Naive thymus-derived CD8-positive, alpha-beta T cell (primary cell): ENCODE measurements around the gene RPTOR. TPM values are rescaled to one million over a fixed set of nuclear protein-coding genes. Genes with fewer than 3 reads are reported as not detected.

Experiments used
- ATAC-seq, 2 donors: fragments of 150-1000 bp; cut with Tn5 transposase in 1 of 2; sonication (Bioruptor Pico), chemical (Tn5 transposase) in 1 of 2; 1 replicate in 1 of 2; 2 replicates in 1 of 2; pipeline ENCODE4 v1.10.0; 2021; ENCODE audit warnings: mild to moderate bottlenecking in 2 of 2, moderate library complexity in 2 of 2
- POLR2A ChIA-PET: fragments of 350-600 bp; sonication (Branson Sonifier 250); formaldehyde crosslinking; loops from one replicate; lab custom pipeline; 2021; ENCODE audit warnings: antibody characterized with exemption; lab: Charles Lee
- DNase-seq, 10 donors: peaks; one replicate each; pipeline versions ENCODE4 v3.0.0 to v3.0.0-alpha.2; 2020 to 2022
- H3K27ac Mint-ChIP-seq, 10 donors: one replicate each; pipeline ENCODE4 v1.8.0; 2020 to 2022; ENCODE audit warnings: mild to moderate bottlenecking in 10 of 10, mixed read lengths in 10 of 10, moderate library complexity in 4 of 10, inconsistent platforms in 1 of 10
- H3K27me3 Mint-ChIP-seq, 5 donors: one replicate each; pipeline ENCODE4 v1.8.0; 2021 to 2022; ENCODE audit warnings: mixed read lengths in 5 of 5
- H3K36me3 Mint-ChIP-seq, 3 donors: one replicate each; pipeline ENCODE4 v1.8.0; 2020 to 2022; ENCODE audit warnings: mixed read lengths in 3 of 3, mild to moderate bottlenecking in 2 of 3, inconsistent platforms in 1 of 3
- H3K4me1 Mint-ChIP-seq, 4 donors: one replicate each; pipeline ENCODE4 v1.8.0; 2021 to 2022; ENCODE audit warnings: mixed read lengths in 4 of 4
- H3K4me3 Mint-ChIP-seq, 10 donors: one replicate each; pipeline ENCODE4 v1.8.0; 2020 to 2022; ENCODE audit warnings: mild to moderate bottlenecking in 10 of 10, mixed read lengths in 10 of 10, moderate library complexity in 6 of 10, inconsistent platforms in 1 of 10
- H3K9me3 Mint-ChIP-seq, 9 donors: one replicate each; pipeline ENCODE4 v1.8.0; 2020 to 2022; ENCODE audit warnings: mixed read lengths in 9 of 9, mild to moderate bottlenecking in 3 of 9, inconsistent platforms in 1 of 9, moderate library complexity in 1 of 9
- polyA plus RNA-seq, 3 donors: library from polyadenylated mRNA; unstranded; fragments of 300-500 nt; fragmentation: Illumina TruSeq; gene quantifications; one replicate each; pipeline ENCODE4 v1.2.3, GENCODE V29; 2021
- total RNA-seq, 8 experiments: library from RNA in 2 of 8; stranded (reverse) in 2 of 8; gene quantifications; one replicate each; pipeline ENCODE4 v1.2.3 and lab custom pipeline; 2021 to 2026

The RPTOR gene
- total and polyA plus RNA-seq, 5 experiments from 2014 or later: 5.3 to 53.9 (median 10.2) TPM

DNA sequence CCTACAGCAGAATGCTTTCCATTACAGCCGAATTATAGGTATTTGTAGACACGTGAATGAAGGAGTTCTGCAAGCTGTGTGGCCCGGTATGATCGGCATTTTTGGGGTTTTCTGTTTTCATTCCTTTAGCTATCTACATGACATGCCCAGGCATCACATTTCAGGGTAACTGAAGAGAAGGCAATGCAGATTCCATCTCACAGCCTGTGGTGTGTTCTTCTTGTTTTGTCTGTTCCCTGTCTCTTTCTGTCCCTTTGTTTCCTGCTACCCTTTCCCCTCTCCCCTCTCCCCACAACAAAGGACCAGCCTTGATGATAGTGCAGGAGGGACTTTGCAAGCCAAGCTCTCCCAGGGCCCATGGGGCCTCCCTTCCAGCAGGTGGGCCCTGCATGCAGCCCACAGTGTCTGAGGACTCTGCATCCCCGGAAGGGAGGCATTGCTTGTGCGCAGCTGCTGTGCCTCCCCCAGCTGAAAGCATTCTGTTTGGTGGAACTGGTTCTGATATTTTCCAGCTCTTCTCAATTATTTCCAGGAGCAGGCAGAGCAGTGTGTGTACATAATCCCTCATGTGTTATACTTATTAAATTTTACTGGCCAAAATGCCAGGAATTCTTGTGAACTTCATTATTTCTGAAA lies 207.4 kb downstream of the RPTOR start:
- H3K4me1 Mint-ChIP-seq: peaks cover 33 to 64% (median 49%) of the 10 kb centered on the region in 4 donors
- peak; percentile 73 to 77 for ATAC-seq
- POLR2A ChIA-PET: interaction anchor here (1.0 to 2.2 kb wide), 5 partner anchors 9 to 297 kb away, joined by 3 to 13 read pairs (median 4); no protein-coding TSS in a partner anchor

DNA sequence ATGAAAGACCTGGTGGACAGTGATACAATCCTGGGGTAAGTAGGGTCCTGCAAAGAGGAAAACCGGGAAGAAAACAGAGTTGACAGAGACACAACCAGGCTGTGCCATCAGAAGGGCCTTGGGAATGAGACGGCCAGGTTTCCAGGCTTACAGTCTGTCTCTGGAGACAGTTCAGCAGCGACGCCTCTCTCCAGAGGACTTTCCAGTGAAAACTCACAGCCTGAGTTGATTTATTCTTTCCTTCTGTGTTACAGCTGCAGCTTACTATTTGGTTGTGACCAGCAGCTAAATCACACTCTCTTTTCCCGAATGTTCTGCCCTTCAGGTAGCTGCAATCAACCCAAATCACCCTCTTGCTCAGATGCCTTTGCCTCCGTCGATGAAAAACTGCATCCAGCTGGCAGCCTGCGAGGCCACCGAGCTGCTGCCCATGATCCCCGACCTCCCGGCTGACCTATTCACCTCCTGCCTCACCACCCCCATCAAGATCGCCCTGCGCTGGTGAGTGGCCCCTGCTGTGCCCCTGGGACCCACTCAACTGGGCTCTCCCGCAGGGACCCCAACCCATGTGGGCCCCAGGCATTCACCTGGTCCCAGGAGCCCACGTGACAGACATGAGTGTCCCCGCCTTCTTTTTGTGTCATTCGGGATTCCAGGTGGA lies 209.2 kb downstream of the RPTOR start:
- peak overlapping the region in 9 of 10 donors; percentile 7 to 79 (median 63) for H3K27ac Mint-ChIP-seq
- DNase-seq (no peak), ATAC-seq (no peak)
- H3K27me3 Mint-ChIP-seq: no peaks in the 10 kb centered on the region
- peaks cover 5 to 25% (median 8%) of the 10 kb centered on the region in 3 donors for H3K36me3 Mint-ChIP-seq
- peaks cover 40 to 68% (median 54%) of the 10 kb centered on the region in 4 donors for H3K4me1 Mint-ChIP-seq
- POLR2A ChIA-PET: no interaction called here
- no peaks in the 10 kb centered on the region for H3K9me3 Mint-ChIP-seq
- H3K4me3 Mint-ChIP-seq: peak overlapping the region in 2 of 10 donors; percentile 13 to 26

More for the DNA sequence above, 207.4 kb downstream of the RPTOR start:
- H3K27ac Mint-ChIP-seq: peak overlapping the region; percentile 71 to 97 (median 90)
- DNase-seq: no peak
- H3K27me3 Mint-ChIP-seq: no peaks in the 10 kb centered on the region
- peaks cover 5 to 19% (median 11%) of the 10 kb centered on the region in 3 donors for H3K36me3 Mint-ChIP-seq
- H3K4me3 Mint-ChIP-seq: peak overlapping the region; percentile 30 to 80 (median 64)
- no peaks in the 10 kb centered on the region for H3K9me3 Mint-ChIP-seq

- Mint-ChIP-seq H3K4me3 (no peak overlapping the region), H3K27ac (peak overlapping the region in 7 of 10 donors; percentile 11 to 87 (median 57)), H3K36me3 (peaks cover 5 to 25% (median 8%) of the 10 kb centered on the region in 3 donors), H3K27me3 (no peaks in the 10 kb centered on the region), H3K9me3 (no peaks in the 10 kb centered on the region), H3K4me1 (peaks cover 40 to 74% (median 63%) of the 10 kb centered on the region in 4 donors)
- POLR2A ChIA-PET: no interaction called here
- DNase-seq (no peak), ATAC-seq (no peak)
These were observed 210.2 kb downstream of the RPTOR start for GRCh38 chr17:80754846-80755245.

GRCh38 chr17:80755650-80756405 lies 211.2 kb downstream of the RPTOR start:
- Mint-ChIP-seq H3K4me1 (peaks cover 40 to 71% (median 60%) of the 10 kb centered on the region in 4 donors), H3K27ac (peak overlapping the region in 7 of 10 donors; percentile 30 to 75 (median 57)), H3K4me3 (no peak overlapping the region), H3K9me3 (no peaks in the 10 kb centered on the region), H3K27me3 (no peaks in the 10 kb centered on the region), H3K36me3 (peaks cover 5 to 25% (median 8%) of the 10 kb centered on the region in 3 donors)
- ATAC-seq: no peak
- POLR2A ChIA-PET: interaction anchor here (0.6 kb wide), 2 partner anchors 13 to 694 kb away, joined by 3 read pairs; no protein-coding TSS in a partner anchor
- no peak for DNase-seq

DNA sequence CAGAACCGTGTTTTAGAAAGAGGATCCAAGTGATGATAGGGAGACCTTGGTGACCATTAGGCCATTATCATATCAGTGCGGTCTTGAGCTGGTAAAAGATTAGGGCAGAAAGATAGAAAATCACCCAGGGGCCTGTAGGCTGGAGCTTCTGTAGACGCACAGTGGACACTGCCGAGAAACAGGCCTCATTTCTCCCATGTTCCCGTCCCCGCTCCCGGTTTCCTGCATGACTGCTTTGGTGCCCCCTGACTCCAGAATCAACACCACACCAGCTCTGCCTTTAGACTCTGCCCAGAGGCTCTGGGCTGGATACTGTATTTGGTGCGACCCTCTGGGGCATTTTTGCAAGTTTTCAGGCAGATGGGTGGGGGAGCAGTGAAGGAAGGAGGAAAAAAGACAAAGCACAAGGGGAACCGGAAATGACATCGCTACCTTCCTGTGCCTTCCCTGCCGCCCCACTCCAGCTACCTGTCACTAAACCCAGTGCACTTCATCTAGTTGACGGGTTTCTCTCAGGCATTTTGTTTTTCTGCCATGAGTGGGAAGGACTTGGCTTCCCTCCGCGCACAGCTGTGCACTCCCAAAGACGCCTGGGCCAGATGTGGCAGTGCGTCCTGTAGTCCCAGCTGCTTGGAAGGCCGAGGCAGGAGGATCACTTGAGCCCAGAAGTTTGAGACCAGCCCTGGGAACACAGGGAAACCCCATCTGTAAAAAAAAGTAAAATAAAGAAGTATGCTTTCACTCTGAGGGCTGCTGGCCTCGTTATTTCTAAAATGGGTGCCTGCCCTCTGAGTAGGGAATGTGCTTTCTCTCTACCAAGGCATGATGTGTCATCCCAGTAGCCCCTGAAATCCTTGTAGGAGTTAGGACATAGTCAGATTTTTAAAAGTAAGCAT lies 214.1 kb downstream of the RPTOR start:
- Mint-ChIP-seq H3K27me3 (no peaks in the 10 kb centered on the region), H3K9me3 (no peaks in the 10 kb centered on the region), H3K36me3 (peaks cover 5 to 24% (median 8%) of the 10 kb centered on the region in 3 donors), H3K27ac (peak overlapping the region; percentile 87 to 98 (median 95)), H3K4me1 (peaks cover 33 to 74% (median 62%) of the 10 kb centered on the region in 4 donors), H3K4me3 (peak overlapping the region in 9 of 10 donors; percentile 42 to 80 (median 63))
- POLR2A ChIA-PET: interaction anchor here (1.0 to 3.2 kb wide), 5 partner anchors 15 to 89 kb away, joined by 4 to 18 read pairs (median 4); no protein-coding TSS in a partner anchor
- DNase-seq: peak in 8 of 10 donors; percentile 21 to 75 (median 50)
- peak; percentile 63 to 83 for ATAC-seq

GRCh38 chr17:80759377-80759673 lies 214.7 kb downstream of the RPTOR start:
- Mint-ChIP-seq H3K36me3 (peaks cover 5 to 18% (median 8%) of the 10 kb centered on the region in 3 donors), H3K27me3 (no peaks in the 10 kb centered on the region), H3K9me3 (no peaks in the 10 kb centered on the region), H3K4me3 (peak overlapping the region in 8 of 10 donors; percentile 20 to 80 (median 66)), H3K27ac (peak overlapping the region; percentile 87 to 98 (median 95)), H3K4me1 (peaks cover 28 to 74% (median 60%) of the 10 kb centered on the region in 4 donors)
- POLR2A ChIA-PET: interaction anchor here (1.1 to 3.2 kb wide), 3 partner anchors 22 to 88 kb away, joined by 4 to 18 read pairs (median 4); no protein-coding TSS in a partner anchor
- ATAC-seq (peak in 1 of 2 donors; percentile 20), DNase-seq (no peak)

DNA sequence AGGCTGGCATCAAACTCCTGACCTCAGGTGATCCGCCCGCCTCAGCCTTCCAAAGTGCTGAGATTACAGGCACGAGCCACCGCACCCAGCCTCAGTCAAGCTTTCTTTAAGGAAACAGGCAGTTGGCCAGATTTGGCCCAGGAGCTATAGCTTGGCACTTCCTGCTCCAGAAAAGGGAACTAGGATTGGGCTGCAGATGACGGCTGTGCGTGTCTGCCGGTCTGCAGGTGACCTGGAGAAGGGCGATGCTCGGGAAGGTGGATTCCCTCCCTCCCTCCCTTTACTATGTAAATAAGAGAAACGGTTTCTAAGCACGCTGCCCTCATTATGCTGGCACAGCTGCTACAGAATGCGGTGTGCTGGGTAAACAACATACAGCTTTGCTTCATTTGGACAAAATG lies 215.9 kb downstream of the RPTOR start:
- POLR2A ChIA-PET: interaction anchor here (0.5 to 3.2 kb wide), 2 partner anchors 14 to 21 kb away, joined by 3 to 18 read pairs; no protein-coding TSS in a partner anchor
- H3K4me1 Mint-ChIP-seq: peaks cover 29 to 78% (median 67%) of the 10 kb centered on the region in 4 donors
- no peaks in the 10 kb centered on the region for H3K9me3 Mint-ChIP-seq
- peak overlapping the region; percentile 29 to 98 (median 89) for H3K27ac Mint-ChIP-seq
- no peak for ATAC-seq
- H3K36me3 Mint-ChIP-seq: peaks cover 5 to 13% (median 5%) of the 10 kb centered on the region in 3 donors
- peak overlapping the region in 5 of 10 donors; percentile 24 to 86 (median 75) for H3K4me3 Mint-ChIP-seq
- no peak for DNase-seq
- H3K27me3 Mint-ChIP-seq: no peaks in the 10 kb centered on the region

- Mint-ChIP-seq H3K4me3 (peak overlapping the region; percentile 57 to 86 (median 78)), H3K4me1 (peaks cover 33 to 79% (median 74%) of the 10 kb centered on the region in 4 donors), H3K27me3 (no peaks in the 10 kb centered on the region), H3K9me3 (no peaks in the 10 kb centered on the region), H3K27ac (peak overlapping the region; percentile 82 to 98 (median 92)), H3K36me3 (peaks cover 1 to 8% (median 3%) of the 10 kb centered on the region in 3 donors)
- POLR2A ChIA-PET: interaction anchor here (1.0 kb wide), 2 partner anchors 10 to 27 kb away, joined by 3 to 4 read pairs; no protein-coding TSS in a partner anchor
- DNase-seq (peak in 4 of 10 donors; percentile 23 to 44 (median 38)), ATAC-seq (peak; percentile 49 to 73)
These were observed 216.7 kb downstream of the RPTOR start for GRCh38 chr17:80761110-80761871.

GRCh38 chr17:80762076-80762475 lies 217.4 kb downstream of the RPTOR start:
- H3K27ac Mint-ChIP-seq: peak overlapping the region; percentile 82 to 98 (median 92)
- no peaks in the 10 kb centered on the region for H3K9me3 Mint-ChIP-seq
- no peak for DNase-seq
- no peak for ATAC-seq
- POLR2A ChIA-PET: interaction anchor here (1.0 kb wide), 2 partner anchors 9 to 26 kb away, joined by 3 to 4 read pairs; no protein-coding TSS in a partner anchor
- H3K27me3 Mint-ChIP-seq: no peaks in the 10 kb centered on the region
- peaks cover 32 to 78% (median 76%) of the 10 kb centered on the region in 4 donors for H3K4me1 Mint-ChIP-seq
- peak overlapping the region in 9 of 10 donors; percentile 59 to 86 (median 78) for H3K4me3 Mint-ChIP-seq
- peaks cover 0 to 9% (median 0%) of the 10 kb centered on the region in 3 donors for H3K36me3 Mint-ChIP-seq

GRCh38 chr17:80763293-80763867 lies 218.7 kb downstream of the RPTOR start:
- DNase-seq (peak in 1 of 10 donors; percentile 43), ATAC-seq (peak; percentile 41 to 56)
- H3K27me3 Mint-ChIP-seq: no peaks in the 10 kb centered on the region
- peak overlapping the region; percentile 75 to 97 (median 86) for H3K27ac Mint-ChIP-seq
- peaks cover 25 to 75% (median 69%) of the 10 kb centered on the region in 4 donors for H3K4me1 Mint-ChIP-seq
- peaks cover 0 to 3% (median 0%) of the 10 kb centered on the region in 3 donors for H3K36me3 Mint-ChIP-seq
- POLR2A ChIA-PET: interaction anchor here (0.7 to 1.7 kb wide), 13 partner anchors 9 to 100 kb away, joined by 3 to 9 read pairs (median 4); no protein-coding TSS in a partner anchor
- no peaks in the 10 kb centered on the region for H3K9me3 Mint-ChIP-seq
- H3K4me3 Mint-ChIP-seq: peak overlapping the region; percentile 27 to 83 (median 58)
